Heart right ventricle (tissue), 16 donors: ENCODE measurements around the gene CCNI. TPM values are rescaled to one million over a fixed set of nuclear protein-coding genes. Genes with fewer than 3 reads are reported as not detected.
"Not testable (repeated sequence)": the region's sequence is repeated elsewhere in the genome, so short reads cannot be mapped to it uniquely, and the experiment has no call there.

Experiments used
- ATAC-seq, 8 donors: fragments of 200-7000 bp; cut with Tn5 transposase; one replicate each; pipeline ENCODE4 v1.9.1; 2020; ENCODE audit warnings: mild to moderate bottlenecking in 8 of 8, moderate library complexity in 8 of 8, moderate number of reproducible peaks in 1 of 8
- DNase-seq, 2 donors: peaks; one replicate each; pipeline ENCODE4 v3.0.0-alpha.2; 2020
- H3K27ac ChIP-seq, 10 donors: fragments of 200-600 bp; sonication (generic) in 2 of 10; one replicate each; pipeline versions ENCODE4 v1.5.0 to v1.8.0; 2020 to 2022; ENCODE audit warnings: mild to moderate bottlenecking in 3 of 10
- H3K27me3 ChIP-seq, 7 donors: fragments of 200-600 bp; one replicate each; pipeline ENCODE4 v1.8.0; 2021 to 2022; ENCODE audit warnings: mild to moderate bottlenecking in 2 of 7
- H3K36me3 ChIP-seq, 9 donors: fragments of 200-600 bp; sonication (generic) in 1 of 9; one replicate each; pipeline versions ENCODE4 v1.5.0 to v1.8.0; 2020 to 2022; ENCODE audit warnings: mild to moderate bottlenecking in 2 of 9
- H3K4me1 ChIP-seq, 9 donors: fragments of 200-600 bp; sonication (generic) in 1 of 9; one replicate each; pipeline versions ENCODE4 v1.5.0 to v1.8.0; 2020 to 2022; ENCODE audit warnings: mild to moderate bottlenecking in 4 of 9
- H3K4me3 ChIP-seq, 10 donors: fragments of 200-600 bp; sonication (generic) in 2 of 10; one replicate each; pipeline versions ENCODE4 v1.5.0 to v1.8.0; 2020 to 2022; ENCODE audit warnings: mild to moderate bottlenecking in 7 of 10, moderate library complexity in 2 of 10
- H3K9me3 ChIP-seq, 11 donors: fragments of 200-600 bp in 10 of 11; sonication (generic) in 2 of 11; one replicate each; pipeline versions ENCODE4 v1.5.0 to v1.8.0; 2013 to 2022; ENCODE audit warnings: mild to moderate bottlenecking in 2 of 11, control low read depth in 1 of 11, moderate library complexity in 1 of 11
- WGBS, 2 donors: extraction: QIAGEN DNeasy Blood & Tissue Kit; methylation state at CpG; one replicate each; pipeline ENCODE4 v1.1.7; 2013; ENCODE audit warnings: inconsistent platforms in 1 of 2; 5-methylcytosine and 5-hydroxymethylcytosine counted together
- intact Hi-C, 10 donors: fragments of 100-400 bp; cut with DNase I; formaldehyde crosslinking; loops; one replicate each; pipeline versions ENCODE4 v1.11.1 to v1.14.2; 2022
- polyA plus RNA-seq, 2 donors: library from polyadenylated mRNA; stranded (reverse); fragments of 200-250 nt; gene quantifications; one replicate each; pipeline ENCODE4 v1.2.3, GENCODE V29; 2013
- total RNA-seq, 10 donors: library from RNA; stranded (reverse); fragmentation: NEBNext Ultra II Directional in 3 of 10; extraction: Animal tissue kit (Norgen Biotek cat#: 25700) in 3 of 10; gene quantifications; one replicate each; pipeline versions ENCODE4 v1.2.1 to v1.2.4, GENCODE V29; 2021 to 2023
- TF ChIP-seq, protein P1 (sequence below), 9 donors: fragments of 200-600 bp; sonication (generic) in 2 of 9; IDR thresholded peaks; one replicate each; pipeline versions ENCODE4 v1.5.0 to v1.8.0; 2021 to 2022; ENCODE audit warnings: antibody characterized with exemption in 9 of 9, mild to moderate bottlenecking in 5 of 9, moderate library complexity in 1 of 9
- donor health status: Arrhythmogenic right ventricular cardiomyopathy.
- donor health status: ischemic (EF 13 %, LVEDD 7.1; RV severe dilation, severe dysfunction).
- donor health status: healthy with polysubstance abuse.
- donor health status: DM: no; HTN: yes; CAD: no.
- donor health status: DM: no; HTN: no; CAD: no.
- donor health status: ischemic (EF 25% LVEDD 6.9; RV normal size, moderate dysfunction).
- donor health status: ischemic (EF 25% LVEDD 5.7; RV mildly dilated, moderate dysfunction).
- donor health status: healthy.
- donor health status: DM: yes; HTN: yes; CAD: no.
- donor health status: Ischemic cardiomyopathy.
- donor health status: ischemic (EF 35%, LVEDD 5.7; RV mildly dilated, moderate dysfunction).
- donor health status: nonischemic (EF 11% LVEDD 7.7; RV severe dilation, severe dysfunction).
- donor health status: DM: yes; HTN: yes; CAD: no.
- donor health status: PGD.
- donor health status: ischemic (EF 29% LVEDD 5.4; RV normal size, mild dysfunction).
- donor health status: nonischemic (EF 23%, LVEDD 6.1; RV moderate dilation, normal function).

The CCNI gene
- total and polyA plus RNA-seq, 12 donors, result 30.8 to 354 (median 298) TPM

DNA sequence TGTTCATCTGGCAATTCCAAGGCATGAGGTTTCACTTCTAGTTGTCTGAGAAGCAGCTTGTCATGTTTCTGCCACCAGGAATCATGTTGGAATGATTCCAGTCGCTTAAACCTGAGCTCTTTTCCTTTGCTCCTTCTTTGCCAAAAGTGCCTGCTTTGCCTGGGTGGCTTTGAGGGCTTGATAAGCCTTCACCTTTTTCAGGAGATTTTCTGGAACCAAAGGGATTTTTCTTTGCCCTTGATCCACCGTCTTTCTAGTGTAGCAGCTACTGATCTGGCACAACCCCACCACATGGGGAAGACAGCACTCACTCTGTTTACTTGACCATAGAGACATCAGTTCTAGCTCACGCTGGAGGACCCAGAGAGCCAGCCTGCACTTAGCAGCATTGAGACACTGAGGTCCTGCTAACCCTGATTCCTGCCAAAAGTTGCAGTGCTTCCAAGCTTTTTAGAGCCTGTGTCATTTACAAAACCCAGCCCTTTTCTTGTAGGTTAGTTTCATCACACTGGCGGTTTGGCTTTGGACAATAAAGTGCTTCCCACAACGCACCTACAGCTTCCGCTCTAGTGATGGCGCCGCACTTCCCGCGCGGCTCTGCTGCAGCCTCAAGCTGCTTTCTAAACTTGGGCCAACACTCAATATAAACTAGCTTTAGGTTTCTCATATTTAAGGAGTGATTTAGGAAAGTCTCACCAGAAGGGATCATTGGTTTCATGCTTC, 7.3 kb upstream of the CCNI start:
- Histone ChIP-seq H3K27ac (no peak overlapping the region), H3K4me1 (peaks cover 0 to 12% (median 3%) of the 10 kb centered on the region in 9 donors), H3K9me3 (no peaks in the 10 kb centered on the region), H3K36me3 (peaks cover 0 to 4% (median 0%) of the 10 kb centered on the region in 9 donors), H3K27me3 (no peaks in the 10 kb centered on the region), H3K4me3 (no peak overlapping the region)
- intact Hi-C loops, result no loop called here
- TF ChIP-seq, protein P1, sequence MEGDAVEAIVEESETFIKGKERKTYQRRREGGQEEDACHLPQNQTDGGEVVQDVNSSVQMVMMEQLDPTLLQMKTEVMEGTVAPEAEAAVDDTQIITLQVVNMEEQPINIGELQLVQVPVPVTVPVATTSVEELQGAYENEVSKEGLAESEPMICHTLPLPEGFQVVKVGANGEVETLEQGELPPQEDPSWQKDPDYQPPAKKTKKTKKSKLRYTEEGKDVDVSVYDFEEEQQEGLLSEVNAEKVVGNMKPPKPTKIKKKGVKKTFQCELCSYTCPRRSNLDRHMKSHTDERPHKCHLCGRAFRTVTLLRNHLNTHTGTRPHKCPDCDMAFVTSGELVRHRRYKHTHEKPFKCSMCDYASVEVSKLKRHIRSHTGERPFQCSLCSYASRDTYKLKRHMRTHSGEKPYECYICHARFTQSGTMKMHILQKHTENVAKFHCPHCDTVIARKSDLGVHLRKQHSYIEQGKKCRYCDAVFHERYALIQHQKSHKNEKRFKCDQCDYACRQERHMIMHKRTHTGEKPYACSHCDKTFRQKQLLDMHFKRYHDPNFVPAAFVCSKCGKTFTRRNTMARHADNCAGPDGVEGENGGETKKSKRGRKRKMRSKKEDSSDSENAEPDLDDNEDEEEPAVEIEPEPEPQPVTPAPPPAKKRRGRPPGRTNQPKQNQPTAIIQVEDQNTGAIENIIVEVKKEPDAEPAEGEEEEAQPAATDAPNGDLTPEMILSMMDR (IDR thresholded peaks at IDR 0.05), result no peak
- DNase-seq, result no peak
- 91% methylated on average over 11 of the region's 11 CpGs for WGBS, 2 donors
- ATAC-seq, result no peak

DNA sequence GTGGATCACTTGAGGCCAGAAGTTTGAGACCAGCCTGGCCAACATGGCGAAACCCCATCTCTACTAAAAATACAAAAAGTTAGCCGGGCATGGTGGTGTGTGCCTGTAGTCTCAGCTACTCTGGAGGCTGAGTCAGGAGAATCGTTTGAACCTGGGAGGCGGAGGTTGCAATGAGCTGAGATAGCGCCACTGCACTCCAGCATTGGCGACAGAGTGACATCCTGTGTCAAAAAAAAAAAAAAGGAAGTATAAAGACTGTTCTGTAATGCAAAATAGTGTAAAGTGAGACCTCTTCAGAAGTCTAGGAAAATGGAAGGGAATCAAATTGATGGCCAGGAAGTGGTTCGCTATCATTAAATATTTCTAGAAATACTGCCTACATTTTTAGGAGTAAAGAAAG, 5.0 kb upstream of the CCNI start:
- DNase-seq, H3K27me3 ChIP-seq, intact Hi-C loops, H3K4me3 ChIP-seq, H3K9me3 ChIP-seq, H3K36me3 ChIP-seq, ATAC-seq, H3K27ac ChIP-seq: not testable (repeated sequence)
- WGBS, 2 donors, result 82 to 85% methylated on average over 7 of the region's 7 CpGs
- peaks cover 0 to 27% (median 8%) of the 10 kb centered on the region in 9 donors for H3K4me1 ChIP-seq

DNA sequence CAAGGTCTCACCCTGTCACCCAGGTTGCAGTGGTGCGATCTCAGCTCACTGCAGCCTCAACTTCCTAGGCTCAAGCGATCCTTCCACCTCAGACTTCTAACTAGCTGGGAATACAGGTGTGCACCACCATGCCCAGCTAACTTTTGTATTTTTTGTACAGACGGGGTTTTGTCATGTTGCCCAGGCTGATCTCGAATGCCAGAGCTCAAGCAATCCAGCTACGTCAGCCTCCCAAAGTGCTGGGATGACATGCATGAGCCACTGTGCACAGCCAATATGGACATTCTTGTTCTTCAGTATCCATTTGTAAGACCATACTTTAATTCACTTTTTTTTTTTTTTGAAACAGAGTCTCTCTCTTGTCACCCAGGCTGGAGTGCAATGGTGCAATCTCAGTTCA, 3.5 kb upstream of the CCNI start:
- Histone ChIP-seq H3K27me3 (no peaks in the 10 kb centered on the region), H3K9me3 (no peaks in the 10 kb centered on the region), H3K36me3 (peaks cover 0 to 4% (median 0%) of the 10 kb centered on the region in 9 donors), H3K27ac (no peak overlapping the region), H3K4me3 (no peak overlapping the region), H3K4me1 (peaks cover 0 to 31% (median 8%) of the 10 kb centered on the region in 9 donors)
- intact Hi-C loops, result loop anchor here in 3 of 10 donors (5.0 to 10.0 kb wide), 3 partner anchors 78 to 864 kb away; partner anchors contain the start of genes CCNG2 (in 2 of the 3) and SCARB2 (in 1 of the 3)
- 72 to 84% methylated on average over 5 of the region's 5 CpGs for WGBS, 2 donors
- ATAC-seq (no peak), DNase-seq (no peak)
- TF ChIP-seq, protein P1 (IDR thresholded peaks at IDR 0.05), result no peak

DNA sequence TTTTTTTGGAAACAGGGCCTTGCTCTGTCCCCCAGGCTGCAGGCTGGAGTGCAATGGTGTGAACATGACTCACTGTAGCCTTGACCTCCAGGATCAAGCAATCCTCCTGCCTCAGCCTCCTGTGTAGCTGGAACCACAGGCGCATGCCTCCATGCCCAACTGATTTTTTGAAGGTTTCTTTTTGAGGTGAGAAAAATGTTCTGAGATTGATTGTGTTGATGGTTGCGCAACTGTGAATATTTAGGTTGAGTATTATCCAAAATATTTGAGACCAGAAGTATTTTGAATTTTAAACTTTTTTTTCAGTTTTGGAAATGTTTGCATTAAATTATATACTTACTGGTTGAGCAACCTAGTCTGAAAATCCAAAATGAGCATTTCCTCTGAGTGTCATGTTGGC, 2.6 kb upstream of the CCNI start:
- no peak for DNase-seq
- WGBS, 2 donors, result 96 to 98% methylated on average over 2 of the region's 2 CpGs
- intact Hi-C loops, result loop anchor here in 3 of 10 donors (5.0 to 10.0 kb wide), 3 partner anchors 79 to 864 kb away; partner anchors contain the start of genes CCNG2 (in 2 of the 3) and SCARB2 (in 1 of the 3)

More for the DNA sequence above, 2.6 kb upstream of the CCNI start:
- peaks cover 0 to 4% (median 0%) of the 10 kb centered on the region in 9 donors for H3K36me3 ChIP-seq
- no peak overlapping the region for H3K4me3 ChIP-seq
- H3K9me3 ChIP-seq, result no peaks in the 10 kb centered on the region
- TF ChIP-seq, protein P1 (IDR thresholded peaks at IDR 0.05), result no peak
- no peaks in the 10 kb centered on the region for H3K27me3 ChIP-seq
- ATAC-seq, result no peak
- peaks cover 0 to 40% (median 12%) of the 10 kb centered on the region in 9 donors for H3K4me1 ChIP-seq
- no peak overlapping the region for H3K27ac ChIP-seq
